Thoracic aorta (tissue), 2 donors: ENCODE results near the gene GPC5. TPM values are rescaled to one million over a fixed set of nuclear protein-coding genes. Genes with fewer than 3 reads are reported as not detected.
"Not testable (repeated sequence)": the region's sequence is repeated elsewhere in the genome, so short reads cannot be mapped to it uniquely, and the experiment has no call there.

ENCODE experiments used
- ATAC-seq: fragments of 150-250 bp; one replicate; pipeline ENCODE4 v1.8.0; 2017; ENCODE audit warnings: low read depth; ENCODE audit not compliant: insufficient number of reproducible peaks, low FRiP score
- DNase-seq: peaks from one replicate; pipeline ENCODE4 v3.0.0-alpha.2; 2020; ENCODE audit warnings: low spot score
- H3K27ac ChIP-seq, 2 donors: fragments of 200-600 bp; sonication (generic); 1 replicate in 1 of 2; 2 replicates in 1 of 2; pipeline ENCODE4 v1.5.1; 2016; ENCODE audit warnings: mild to moderate bottlenecking in 2 of 2, moderate library complexity in 2 of 2
- H3K27me3 ChIP-seq: fragments of 200-600 bp; sonication (generic); replicated peaks from 2 replicates; pipeline ENCODE4 v1.6.0; 2016; ENCODE audit warnings: mild to moderate bottlenecking; ENCODE audit not compliant: insufficient read depth
- H3K36me3 ChIP-seq: fragments of 200-600 bp; sonication (generic); one replicate; pipeline ENCODE4 v1.5.1; 2016
- H3K4me1 ChIP-seq, 2 donors: fragments of 200-600 bp; sonication (generic); 1 replicate in 1 of 2; 2 replicates in 1 of 2; pipeline versions ENCODE4 v1.5.1 to v1.6.0; 2016; ENCODE audit warnings: low read depth in 2 of 2, mild to moderate bottlenecking in 1 of 2; ENCODE audit not compliant: control insufficient read depth in 1 of 2
- H3K4me3 ChIP-seq: fragments of 200-600 bp; sonication (generic); 2 replicates; pipeline ENCODE4 v1.5.1; 2016; ENCODE audit warnings: mild to moderate bottlenecking
- H3K9me3 ChIP-seq: fragments of 200-600 bp; sonication (generic); 2 replicates; pipeline ENCODE4 v1.5.1; 2016
- total RNA-seq, 2 donors: library from RNA; depleted of rRNA; stranded (reverse); fragments of >200 nt; gene quantifications; one replicate each; pipeline versions ENCODE4 v1.1.0 to v1.2.3, GENCODE V29; 2016
- TF ChIP-seq, protein P1 (sequence below): fragments of 200-600 bp; sonication (generic); IDR thresholded peaks from one replicate; pipeline ENCODE4 v1.5.1; 2019; ENCODE audit warnings: antibody characterized with exemption

Gene GPC5
- total RNA-seq, 2 donors from 2014 or later: 3.3 TPM; not detected in 1

DNA sequence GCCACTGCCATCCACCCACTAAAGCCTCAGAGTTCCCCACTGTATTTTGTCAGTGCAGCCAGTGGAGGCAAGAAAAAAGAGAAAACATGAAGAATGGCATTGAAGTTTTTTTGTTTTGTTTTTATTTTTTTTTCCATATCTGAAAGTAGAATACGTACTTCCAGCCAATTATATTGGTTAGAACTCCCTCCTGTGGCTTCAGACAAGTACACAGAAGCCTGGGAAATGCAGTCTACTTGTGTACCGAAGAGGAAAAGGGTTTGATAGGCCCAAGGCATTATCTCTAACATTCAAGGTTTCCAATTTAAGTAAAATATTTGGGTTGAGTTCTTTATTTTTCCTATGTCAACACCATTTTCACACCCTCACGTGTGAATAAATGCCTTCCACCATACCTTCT is 1131.9 kb downstream of the GPC5 start:
- ATAC-seq: no peak
- Histone ChIP-seq H3K9me3 (no peaks in the 10 kb centered on the region), H3K27ac (no peak overlapping the region), H3K27me3 (no peaks in the 10 kb centered on the region), H3K36me3 (no peaks in the 10 kb centered on the region), H3K4me3 (no peak overlapping the region), H3K4me1 (no peaks in the 10 kb centered on the region)
- no peak for DNase-seq
- TF ChIP-seq, protein P1, sequence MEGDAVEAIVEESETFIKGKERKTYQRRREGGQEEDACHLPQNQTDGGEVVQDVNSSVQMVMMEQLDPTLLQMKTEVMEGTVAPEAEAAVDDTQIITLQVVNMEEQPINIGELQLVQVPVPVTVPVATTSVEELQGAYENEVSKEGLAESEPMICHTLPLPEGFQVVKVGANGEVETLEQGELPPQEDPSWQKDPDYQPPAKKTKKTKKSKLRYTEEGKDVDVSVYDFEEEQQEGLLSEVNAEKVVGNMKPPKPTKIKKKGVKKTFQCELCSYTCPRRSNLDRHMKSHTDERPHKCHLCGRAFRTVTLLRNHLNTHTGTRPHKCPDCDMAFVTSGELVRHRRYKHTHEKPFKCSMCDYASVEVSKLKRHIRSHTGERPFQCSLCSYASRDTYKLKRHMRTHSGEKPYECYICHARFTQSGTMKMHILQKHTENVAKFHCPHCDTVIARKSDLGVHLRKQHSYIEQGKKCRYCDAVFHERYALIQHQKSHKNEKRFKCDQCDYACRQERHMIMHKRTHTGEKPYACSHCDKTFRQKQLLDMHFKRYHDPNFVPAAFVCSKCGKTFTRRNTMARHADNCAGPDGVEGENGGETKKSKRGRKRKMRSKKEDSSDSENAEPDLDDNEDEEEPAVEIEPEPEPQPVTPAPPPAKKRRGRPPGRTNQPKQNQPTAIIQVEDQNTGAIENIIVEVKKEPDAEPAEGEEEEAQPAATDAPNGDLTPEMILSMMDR: no peak

DNA sequence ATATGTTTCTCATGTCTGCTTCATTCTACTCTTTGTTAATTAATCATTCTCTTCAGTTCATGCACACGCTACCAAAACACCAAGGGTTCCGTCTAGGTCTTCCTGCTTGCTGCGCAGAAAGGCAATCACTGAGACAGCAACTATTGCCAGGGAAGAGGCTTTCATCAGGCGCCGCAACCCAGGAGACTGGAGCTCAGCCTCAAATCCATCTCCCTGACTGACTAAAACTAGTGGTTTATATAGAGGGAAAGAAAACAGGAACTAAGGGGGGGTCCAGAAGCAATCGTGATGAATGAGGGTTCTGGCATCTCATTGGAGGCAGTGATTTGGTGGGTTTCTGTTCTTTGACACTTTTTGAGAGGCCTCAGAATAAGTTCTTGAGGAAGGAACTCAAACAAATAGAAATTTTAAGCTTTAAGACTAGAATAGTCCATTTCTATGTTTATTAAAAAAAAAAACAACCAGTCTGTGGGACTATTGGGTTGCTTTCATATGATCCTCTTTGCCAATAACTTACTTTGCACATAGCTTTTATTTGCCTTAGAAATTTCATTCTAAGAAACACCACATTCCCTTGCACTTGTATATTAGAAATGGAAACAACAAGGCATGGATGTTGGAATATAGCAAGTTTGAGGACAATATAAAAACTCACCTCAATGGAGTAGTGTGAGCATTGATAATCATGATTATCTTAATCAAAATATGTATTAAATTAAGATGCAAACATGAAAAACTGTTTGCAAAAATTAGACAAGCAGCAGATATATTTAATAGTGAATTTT is 1137.0 kb downstream of the GPC5 start:
- Histone ChIP-seq H3K4me3 (no peak overlapping the region), H3K27ac (no peak overlapping the region), H3K27me3 (no peaks in the 10 kb centered on the region), H3K9me3 (no peaks in the 10 kb centered on the region), H3K4me1 (no peaks in the 10 kb centered on the region), H3K36me3 (no peaks in the 10 kb centered on the region)
- no peak for DNase-seq
- TF ChIP-seq, protein P1: no peak
- no peak for ATAC-seq

DNA sequence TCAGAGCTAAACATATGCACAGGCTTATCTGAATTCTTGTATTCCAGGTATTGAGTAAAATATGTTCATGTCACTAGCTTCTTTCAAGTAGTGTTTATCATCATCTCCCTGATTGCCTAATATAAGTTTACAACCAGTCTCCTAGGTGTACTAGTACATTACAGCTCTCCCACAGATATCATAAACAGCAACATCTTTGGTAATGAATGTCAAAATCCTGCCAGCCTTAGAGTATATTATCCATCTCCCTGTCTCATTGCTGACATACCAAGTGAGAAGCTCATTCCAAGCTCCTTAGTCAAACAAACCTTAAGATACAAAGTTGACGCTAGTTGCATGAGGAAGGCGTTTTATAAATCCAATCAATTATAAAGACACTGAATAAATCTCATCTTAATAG is 1139.0 kb downstream of the GPC5 start:
- ATAC-seq (no peak), DNase-seq (no peak)
- H3K4me1 ChIP-seq: no peaks in the 10 kb centered on the region
- no peak overlapping the region for H3K4me3 ChIP-seq
- H3K36me3 ChIP-seq: no peaks in the 10 kb centered on the region
- H3K27ac ChIP-seq: no peak overlapping the region
- no peaks in the 10 kb centered on the region for H3K27me3 ChIP-seq
- H3K9me3 ChIP-seq: no peaks in the 10 kb centered on the region
- TF ChIP-seq, protein P1: no peak

DNA sequence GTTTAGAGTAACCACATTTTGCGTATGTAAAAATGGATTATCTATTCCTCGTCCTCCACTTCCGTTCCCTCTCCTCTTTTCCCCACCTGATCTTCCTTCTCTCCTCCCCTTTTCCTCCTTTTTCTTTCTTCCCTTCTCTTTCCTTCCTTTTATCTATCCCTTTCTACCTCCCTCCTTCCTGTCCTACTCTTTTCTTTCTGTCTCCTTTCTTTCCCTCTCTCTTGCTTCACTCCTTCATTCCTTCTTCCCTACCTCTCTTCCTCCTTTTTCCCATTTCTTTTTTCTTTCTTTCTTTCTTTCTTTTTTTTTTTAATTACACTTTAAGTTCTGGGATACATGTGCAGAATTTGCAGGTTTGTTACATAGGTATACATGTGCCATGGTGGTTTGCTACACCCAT is 1139.7 kb downstream of the GPC5 start:
- H3K4me3 ChIP-seq: no peak overlapping the region
- TF ChIP-seq, protein P1: no peak
- H3K27me3 ChIP-seq: no peaks in the 10 kb centered on the region
- no peak overlapping the region for H3K27ac ChIP-seq
- H3K4me1 ChIP-seq: no peaks in the 10 kb centered on the region
- no peaks in the 10 kb centered on the region for H3K9me3 ChIP-seq
- ATAC-seq (no peak), DNase-seq (no peak)
- no peaks in the 10 kb centered on the region for H3K36me3 ChIP-seq

DNA sequence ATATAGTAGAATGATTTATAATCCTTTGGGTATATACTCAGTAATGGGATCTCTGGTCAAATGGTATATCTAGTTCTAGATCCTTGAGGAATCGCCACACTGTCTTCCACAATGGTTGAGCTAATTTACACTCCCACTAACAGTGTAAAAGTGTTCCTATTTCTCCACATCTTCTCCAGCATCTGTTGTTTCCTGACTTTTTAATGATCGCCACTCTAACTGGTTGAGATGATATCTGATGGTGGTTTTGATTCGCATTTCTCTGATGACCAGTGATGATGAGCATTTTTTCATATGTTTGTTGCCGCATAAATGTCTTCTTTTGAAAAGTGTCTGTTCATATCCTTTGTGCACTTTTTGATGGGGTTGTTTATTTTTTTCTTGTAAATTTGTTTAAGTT is 1140.7 kb downstream of the GPC5 start:
- not testable (repeated sequence) for H3K36me3 ChIP-seq, DNase-seq, ATAC-seq, H3K9me3 ChIP-seq, H3K27ac ChIP-seq, H3K4me1 ChIP-seq, H3K27me3 ChIP-seq, H3K4me3 ChIP-seq

DNA sequence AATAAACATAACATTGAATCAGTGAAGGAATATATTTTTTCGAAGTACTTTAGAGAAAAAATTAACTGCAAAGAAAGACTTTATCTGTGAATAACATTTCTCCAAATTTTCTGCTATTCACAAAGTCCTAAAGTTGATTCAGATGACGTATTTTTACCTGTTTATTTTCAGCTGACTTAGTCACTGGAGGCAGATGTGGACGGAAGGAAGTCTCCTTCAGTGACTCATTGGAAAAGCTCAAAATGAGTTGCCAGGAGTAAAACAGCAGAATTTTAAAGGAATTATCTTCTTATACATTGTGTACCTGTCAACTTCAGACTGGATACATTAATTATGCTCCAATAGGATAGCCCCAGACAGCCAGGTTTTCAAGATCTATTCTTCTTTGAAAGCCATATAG is 1148.8 kb downstream of the GPC5 start:
- DNase-seq (no peak), ATAC-seq (no peak)
- Histone ChIP-seq H3K9me3 (no peaks in the 10 kb centered on the region), H3K36me3 (no peaks in the 10 kb centered on the region), H3K4me1 (no peaks in the 10 kb centered on the region), H3K4me3 (no peak overlapping the region), H3K27me3 (no peaks in the 10 kb centered on the region), H3K27ac (no peak overlapping the region)
- TF ChIP-seq, protein P1: no peak
